ENCODE results near the gene NKAIN4. TPM values are rescaled to one million over a fixed set of nuclear protein-coding genes. Genes with fewer than 3 reads are reported as not detected.

The NKAIN4 gene
- total and polyA plus RNA-seq, 2 donors from 2014 or later = 29.7 to 107 TPM

- no peak overlapping the region for H3K4me3 ChIP-seq (ENCODE audit: low read length in 3 of 3)
- no peak for DNase-seq
- intact Hi-C loops (cut with DNase I) = no loop called here
- H3K4me1 ChIP-seq (ENCODE audit: control insufficient read depth in 2 of 3, insufficient read depth in 2 of 3, low read depth in 1 of 3, low read length in 3 of 3) = no peaks in the 10 kb centered on the region
- peaks cover 0 to 13% (median 10%) of the 10 kb centered on the region in 3 donors for H3K36me3 ChIP-seq (ENCODE audit: control insufficient read depth in 2 of 3, insufficient read depth in 3 of 3, low read length in 3 of 3)
- no peaks in the 10 kb centered on the region for H3K9me3 ChIP-seq (ENCODE audit: control insufficient read depth in 2 of 3, insufficient read depth in 1 of 3, low read length in 3 of 3)
- no peaks in the 10 kb centered on the region for H3K27me3 ChIP-seq (ENCODE audit: control insufficient read depth, insufficient read depth, low read length)
- TF ChIP-seq CTCF (IDR thresholded peaks at IDR 0.05; ENCODE audit: borderline replicate concordance, extremely low read depth, insufficient read depth) = no peak
- no peak overlapping the region for H3K27ac ChIP-seq (ENCODE audit: low read depth in 2 of 2, low read length in 2 of 2)
- no peak overlapping the region for H3K9ac ChIP-seq (ENCODE audit: low read length in 3 of 3)
- no peak for FAIRE-seq
Observed at GRCh38 chr20:63279931-63280330, 25.7 kb upstream of the NKAIN4 start.

- Histone ChIP-seq H3K4me1 (ENCODE audit: control insufficient read depth in 2 of 3, insufficient read depth in 2 of 3, low read depth in 1 of 3, low read length in 3 of 3) (peaks cover 0 to 9% (median 6%) of the 10 kb centered on the region in 3 donors), H3K27me3 (ENCODE audit: control insufficient read depth, insufficient read depth, low read length) (no peaks in the 10 kb centered on the region), H3K9ac (ENCODE audit: low read length in 3 of 3) (no peak overlapping the region), H3K4me3 (ENCODE audit: low read length in 3 of 3) (no peak overlapping the region), H3K36me3 (ENCODE audit: control insufficient read depth in 2 of 3, insufficient read depth in 3 of 3, low read length in 3 of 3) (peaks cover 0 to 13% (median 10%) of the 10 kb centered on the region in 3 donors), H3K9me3 (ENCODE audit: control insufficient read depth in 2 of 3, insufficient read depth in 1 of 3, low read length in 3 of 3) (no peaks in the 10 kb centered on the region), H3K27ac (ENCODE audit: low read depth in 2 of 2, low read length in 2 of 2) (no peak overlapping the region)
- FAIRE-seq (no peak), DNase-seq (peak in 1 of 5 donors; percentile 59)
- no peak for TF ChIP-seq CTCF (IDR thresholded peaks at IDR 0.05; ENCODE audit: borderline replicate concordance, extremely low read depth, insufficient read depth)
- intact Hi-C loops (cut with DNase I) = no loop called here
Observed at GRCh38 chr20:63278661-63279060, 24.4 kb upstream of the NKAIN4 start.

GRCh38 chr20:63277466-63278272 lies 23.4 kb upstream of the NKAIN4 start:
- TF ChIP-seq CTCF (IDR thresholded peaks at IDR 0.05; ENCODE audit: borderline replicate concordance, extremely low read depth, insufficient read depth) = no peak
- Histone ChIP-seq H3K9me3 (ENCODE audit: control insufficient read depth in 2 of 3, insufficient read depth in 1 of 3, low read length in 3 of 3) (no peaks in the 10 kb centered on the region), H3K4me3 (ENCODE audit: low read length in 3 of 3) (no peak overlapping the region), H3K4me1 (ENCODE audit: control insufficient read depth in 2 of 3, insufficient read depth in 2 of 3, low read depth in 1 of 3, low read length in 3 of 3) (peaks cover 0 to 13% (median 7%) of the 10 kb centered on the region in 3 donors), H3K27ac (ENCODE audit: low read depth in 2 of 2, low read length in 2 of 2) (no peak overlapping the region), H3K36me3 (ENCODE audit: control insufficient read depth in 2 of 3, insufficient read depth in 3 of 3, low read length in 3 of 3) (peaks cover 0 to 13% (median 10%) of the 10 kb centered on the region in 3 donors), H3K27me3 (ENCODE audit: control insufficient read depth, insufficient read depth, low read length) (no peaks in the 10 kb centered on the region), H3K9ac (ENCODE audit: low read length in 3 of 3) (no peak overlapping the region)
- FAIRE-seq = no peak
- intact Hi-C loops (cut with DNase I) = no loop called here
- no peak for DNase-seq

All from kidney (tissue), 14 donors.